Kidney (tissue), 14 donors: ENCODE data around the gene PDK2. TPM values are rescaled to one million over a fixed set of nuclear protein-coding genes. Genes with fewer than 3 reads are reported as not detected.

Source experiments
- DNase-seq, 5 donors: peaks; one replicate each; pipeline ENCODE4 v3.0.0-alpha.2; 2013 to 2020
- FAIRE-seq: peaks from 2 replicates; lab custom pipeline; 2012; peaks lifted over from hg19 to GRCh38; lab: Jason Lieb, UNC
- H3K27ac ChIP-seq, 2 donors: one replicate each; pipeline ENCODE4 v1.7.0; 2013; ENCODE audit warnings: low read depth in 2 of 2, low read length in 2 of 2, inconsistent platforms in 1 of 2
- H3K27me3 ChIP-seq: one replicate; pipeline ENCODE4 v1.7.1; 2013; ENCODE audit warnings: low read length, inconsistent platforms; ENCODE audit not compliant: control insufficient read depth, insufficient read depth
- H3K36me3 ChIP-seq, 3 donors: one replicate each; pipeline versions ENCODE4 v1.7.0 to v1.7.1; 2013; ENCODE audit warnings: low read length in 3 of 3, control low read depth in 1 of 3, inconsistent platforms in 1 of 3; ENCODE audit not compliant: insufficient read depth in 3 of 3, control insufficient read depth in 2 of 3
- H3K4me1 ChIP-seq, 3 donors: one replicate each; pipeline versions ENCODE4 v1.7.0 to v1.7.1; 2013; ENCODE audit warnings: low read length in 3 of 3, inconsistent platforms in 1 of 3, low read depth in 1 of 3; ENCODE audit not compliant: control insufficient read depth in 2 of 3, insufficient read depth in 2 of 3
- H3K4me3 ChIP-seq, 3 donors: one replicate each; pipeline versions ENCODE4 v1.7.0 to v1.8.1; 2013; ENCODE audit warnings: low read length in 3 of 3, control low read depth in 1 of 3, inconsistent platforms in 1 of 3
- H3K9ac ChIP-seq, 3 donors: one replicate each; pipeline versions ENCODE4 v1.7.0 to v1.7.1; 2013; ENCODE audit warnings: low read length in 3 of 3, control low read depth in 1 of 3, inconsistent platforms in 1 of 3
- H3K9me3 ChIP-seq, 3 donors: one replicate each; pipeline versions ENCODE4 v1.7.0 to v1.7.1; 2013; ENCODE audit warnings: low read length in 3 of 3, control low read depth in 1 of 3, inconsistent platforms in 1 of 3; ENCODE audit not compliant: control insufficient read depth in 2 of 3, insufficient read depth in 1 of 3
- CTCF ChIP-seq: IDR thresholded peaks from 3 replicates; pipeline ENCODE4 v1.5.1; 2012; ENCODE audit warnings: mild to moderate bottlenecking, moderate library complexity, borderline replicate concordance; ENCODE audit not compliant: insufficient read depth; ENCODE audit errors: extremely low read depth
- intact Hi-C: fragments of 100-400 bp; cut with DNase I; formaldehyde crosslinking; loops from one replicate; pipeline ENCODE4 v1.11.1; 2022
- polyA plus RNA-seq: library from polyadenylated mRNA; stranded (reverse); fragments of 350-450 nt; fragmentation: Illumina TruSeq; extraction: RNeasy Lipid Tissue Mini Kit (QIAGEN cat#74804); gene quantifications from one replicate; pipeline ENCODE4 v1.2.3, GENCODE V29; 2014; ENCODE audit warnings: low read depth, low replicate concordance; ENCODE audit not compliant: insufficient read depth
- total RNA-seq: library from RNA; stranded (reverse); fragmentation: NEBNext Ultra II Directional; extraction: Animal tissue kit (Norgen Biotek cat#: 25700); gene quantifications from one replicate; pipeline ENCODE4 v1.2.1, GENCODE V29; 2021
- donor health status: control.
- donor health status: control.
- donor health status: control.
- donor health status: control.
- donor health status: control.
- donor health status: DM: yes; HTN: yes; CAD: no.
- donor health status: Normal renal cell carcinoma (clear cell type).

Gene PDK2
- total and polyA plus RNA-seq, 2 donors from 2014 or later, result 41.9 to 121 TPM

GRCh38 chr17:50115756-50116155 is 20.6 kb downstream of the PDK2 start:
- Histone ChIP-seq H3K27me3 (no peaks in the 10 kb centered on the region), H3K36me3 (peaks cover 0 to 3% (median 0%) of the 10 kb centered on the region in 3 donors), H3K9me3 (no peaks in the 10 kb centered on the region), H3K9ac (no peak overlapping the region), H3K4me1 (peaks cover 0 to 20% (median 18%) of the 10 kb centered on the region in 3 donors), H3K4me3 (no peak overlapping the region), H3K27ac (no peak overlapping the region)
- intact Hi-C loops, result no loop called here
- no peak for TF ChIP-seq CTCF
- FAIRE-seq (no peak), DNase-seq (peak in 1 of 5 donors; percentile 79)

- Histone ChIP-seq H3K9ac (no peak overlapping the region), H3K36me3 (no peaks in the 10 kb centered on the region), H3K4me1 (peaks cover 0 to 7% (median 3%) of the 10 kb centered on the region in 3 donors), H3K9me3 (no peaks in the 10 kb centered on the region), H3K4me3 (no peak overlapping the region), H3K27ac (no peak overlapping the region), H3K27me3 (no peaks in the 10 kb centered on the region)
- no peak for FAIRE-seq
- TF ChIP-seq CTCF, result peak; percentile 66
- peak; percentile 81 to 90 (median 83) for DNase-seq
- intact Hi-C loops, result no loop called here
These were observed 22.3 kb downstream of the PDK2 start for GRCh38 chr17:50117202-50118051.

GRCh38 chr17:50118076-50118827 is 23.1 kb downstream of the PDK2 start:
- no peaks in the 10 kb centered on the region for H3K27me3 ChIP-seq
- FAIRE-seq (no peak), DNase-seq (no peak)
- peaks cover 0 to 4% (median 3%) of the 10 kb centered on the region in 3 donors for H3K4me1 ChIP-seq
- no peak overlapping the region for H3K9ac ChIP-seq
- no peaks in the 10 kb centered on the region for H3K9me3 ChIP-seq
- intact Hi-C loops, result no loop called here
- no peak overlapping the region for H3K27ac ChIP-seq
- no peak for TF ChIP-seq CTCF
- no peak overlapping the region for H3K4me3 ChIP-seq
- no peaks in the 10 kb centered on the region for H3K36me3 ChIP-seq
